GM12873 (cell line): ENCODE data around the gene SRXN1.

ENCODE experiments used
- CTCF ChIP-seq: IDR thresholded peaks from 2 replicates; pipeline ENCODE4 v1.5.1; 2012; ENCODE audit warnings: low read depth, mild to moderate bottlenecking, moderate library complexity, low read length, control low read depth; ENCODE audit not compliant: insufficient read depth; ENCODE audit errors: missing control alignments

The SRXN1 gene

GRCh38 chr20:653110-653589 lies at the start of gene SRXN1:
TSS of gene SRXN1 (minus strand) at chr20:653200. CDS start at chr20:653185, 15 bp downstream.
- peak; percentile 61 for TF ChIP-seq CTCF

GRCh38 chr20:701401-702129 lies 48.6 kb upstream of the SRXN1 start:
- TF ChIP-seq CTCF, result no peak

- TF ChIP-seq CTCF, result no peak
These were observed 46.9 kb upstream of the SRXN1 start for GRCh38 chr20:699811-700338.

GRCh38 chr20:699342-699741 lies 46.3 kb upstream of the SRXN1 start:
- no peak for TF ChIP-seq CTCF

- TF ChIP-seq CTCF, result no peak
These were observed 45.3 kb upstream of the SRXN1 start for GRCh38 chr20:698276-698675.

- no peak for TF ChIP-seq CTCF
These were observed 44.8 kb upstream of the SRXN1 start for GRCh38 chr20:697826-698225.

GRCh38 chr20:695165-695866 lies 42.3 kb upstream of the SRXN1 start:
- no peak for TF ChIP-seq CTCF
